Liver (tissue), 9 donors: Measurements from ENCODE around the gene PHC3. TPM values are rescaled to one million over a fixed set of nuclear protein-coding genes. Genes with fewer than 3 reads are reported as not detected.

Experiments
- DNase-seq: peaks from one replicate; pipeline ENCODE4 v3.0.0-alpha.2; 2017; ENCODE audit warnings: low spot score
- H3K27ac ChIP-seq, 2 donors: one replicate each; pipeline ENCODE4 v1.7.0; 2013; ENCODE audit warnings: inconsistent platforms in 2 of 2, low read length in 2 of 2, control low read depth in 1 of 2, low read depth in 1 of 2, mild to moderate bottlenecking in 1 of 2
- H3K27me3 ChIP-seq, 4 donors: one replicate each; pipeline versions ENCODE4 v1.6.1 to v1.7.0; 2013; ENCODE audit warnings: low read length in 3 of 4, inconsistent platforms in 1 of 4, mild to moderate bottlenecking in 1 of 4, moderate library complexity in 1 of 4; ENCODE audit not compliant: control insufficient read depth in 4 of 4, insufficient read depth in 4 of 4
- H3K36me3 ChIP-seq, 4 donors: one replicate each; pipeline versions ENCODE4 v1.6.1 to v1.7.0; 2013; ENCODE audit warnings: low read length in 3 of 4, mild to moderate bottlenecking in 3 of 4, low read depth in 1 of 4, moderate library complexity in 1 of 4; ENCODE audit not compliant: control insufficient read depth in 4 of 4, insufficient read depth in 3 of 4
- H3K4me1 ChIP-seq, 4 donors: one replicate each; pipeline versions ENCODE4 v1.6.1 to v1.7.0; 2013; ENCODE audit warnings: low read length in 3 of 4, mild to moderate bottlenecking in 3 of 4, moderate library complexity in 1 of 4; ENCODE audit not compliant: control insufficient read depth in 4 of 4, insufficient read depth in 4 of 4
- H3K4me3 ChIP-seq, 3 donors: one replicate each; pipeline versions ENCODE4 v1.6.1 to v1.7.0; 2013; ENCODE audit warnings: low read length in 3 of 3, control low read depth in 1 of 3, low read depth in 1 of 3, mild to moderate bottlenecking in 1 of 3
- H3K9ac ChIP-seq, 2 donors: one replicate each; pipeline ENCODE4 v1.7.0; 2013; ENCODE audit warnings: low read length in 2 of 2, mild to moderate bottlenecking in 2 of 2, moderate library complexity in 2 of 2, control low read depth in 1 of 2, low read depth in 1 of 2
- H3K9me3 ChIP-seq, 4 donors: one replicate each; pipeline versions ENCODE4 v1.6.1 to v1.7.0; 2013; ENCODE audit warnings: low read length in 3 of 4; ENCODE audit not compliant: control insufficient read depth in 4 of 4
- CTCF ChIP-seq: fragments of 150-350 bp; IDR thresholded peaks from 2 replicates; pipeline ENCODE4 v1.5.1; 2017; ENCODE audit warnings: improper control_type of control experiment, low read depth, low read length; ENCODE audit not compliant: missing input control
- EGR1 ChIP-seq, 2 donors: IDR thresholded peaks; 2 replicates each; pipeline ENCODE4 v1.6.1; 2016 to 2018; ENCODE audit warnings: antibody characterized with exemption in 2 of 2, low read depth in 2 of 2
- FOXA1 ChIP-seq: IDR thresholded peaks from 2 replicates; pipeline ENCODE4 v1.6.1; 2016; ENCODE audit warnings: antibody characterized with exemption
- FOXA2 ChIP-seq: IDR thresholded peaks from 2 replicates; pipeline ENCODE4 v1.6.1; 2016; ENCODE audit warnings: antibody characterized with exemption
- GABPA ChIP-seq, 2 donors: IDR thresholded peaks in 1 of 2; conservative IDR thresholded peaks in 1 of 2; 2 replicates each; pipeline ENCODE4 v1.6.1; 2016; ENCODE audit warnings: antibody characterized with exemption in 2 of 2, mild to moderate bottlenecking in 1 of 2, moderate library complexity in 1 of 2
- HNF4A ChIP-seq, 2 donors: conservative IDR thresholded peaks; 2 replicates each; pipeline ENCODE4 v1.6.1; 2016; ENCODE audit warnings: antibody characterized with exemption in 2 of 2, mild to moderate bottlenecking in 2 of 2
- HNF4G ChIP-seq: IDR thresholded peaks from 2 replicates; pipeline ENCODE4 v1.6.1; 2016; ENCODE audit warnings: antibody characterized with exemption
- JUND ChIP-seq, 2 donors: IDR thresholded peaks; 2 replicates each; pipeline ENCODE4 v1.6.1; 2016; ENCODE audit warnings: antibody characterized with exemption in 2 of 2
- NR2F2 ChIP-seq: IDR thresholded peaks from 2 replicates; pipeline ENCODE4 v1.6.1; 2016; ENCODE audit warnings: antibody characterized with exemption
- RAD21 ChIP-seq, 2 donors: IDR thresholded peaks; 2 replicates each; pipeline ENCODE4 v1.6.1; 2016; ENCODE audit warnings: antibody characterized with exemption in 2 of 2, mild to moderate bottlenecking in 2 of 2
- REST ChIP-seq: IDR thresholded peaks from 2 replicates; pipeline ENCODE4 v1.6.1; 2016; ENCODE audit warnings: antibody characterized with exemption, mild to moderate bottlenecking
- RXRA ChIP-seq, 2 donors: IDR thresholded peaks; 2 replicates each; pipeline ENCODE4 v1.6.1; 2017 to 2018; ENCODE audit warnings: antibody characterized with exemption in 2 of 2, mild to moderate bottlenecking in 1 of 2
- SP1 ChIP-seq: IDR thresholded peaks from 2 replicates; pipeline ENCODE4 v1.6.1; 2018; ENCODE audit warnings: antibody characterized with exemption, mild to moderate bottlenecking
- TAF1 ChIP-seq: conservative IDR thresholded peaks from 2 replicates; pipeline ENCODE4 v1.6.1; 2016; ENCODE audit warnings: antibody characterized with exemption, mild to moderate bottlenecking
- YY1 ChIP-seq: IDR thresholded peaks from 2 replicates; pipeline ENCODE4 v1.6.1; 2016; ENCODE audit warnings: antibody characterized with exemption, mild to moderate bottlenecking
- ZBTB33 ChIP-seq: IDR thresholded peaks from 2 replicates; pipeline ENCODE4 v1.6.1; 2016; ENCODE audit warnings: antibody characterized with exemption
- WGBS: extraction: QIAGEN DNeasy Blood & Tissue Kit; methylation state at CpG from one replicate; pipeline ENCODE4 v1.1.7; 2013; 5-methylcytosine and 5-hydroxymethylcytosine counted together
- polyA plus RNA-seq, 2 donors: library from polyadenylated mRNA; stranded (reverse) in 1 of 2; unstranded in 1 of 2; fragments of 200-250 nt in 1 of 2; fragments of >200 nt in 1 of 2; fragmentation: Nextera tagmentation in 1 of 2; extraction: Ambion mirVana in 1 of 2; gene quantifications; one replicate each; pipeline versions ENCODE4 v1.2.1 to v1.2.3, GENCODE V29; 2013 to 2015
- total RNA-seq, 2 donors: library from RNA; depleted of rRNA; stranded (reverse); fragments of >200 nt; gene quantifications; one replicate each; pipeline ENCODE4 v1.2.3, GENCODE V29; 2014
- TF ChIP-seq, protein P1 (sequence below): IDR thresholded peaks from 2 replicates; pipeline ENCODE4 v1.6.1; 2016; ENCODE audit warnings: antibody characterized with exemption
- TF ChIP-seq, protein P2 (sequence below): IDR thresholded peaks from 2 replicates; pipeline ENCODE4 v1.6.1; 2016; ENCODE audit warnings: antibody characterized with exemption
- donor health status: healthy.
- donor health status: healthy.
- donor health status: healthy.
- donor health status: healthy.
- donor health status: healthy.

The PHC3 gene
- total and polyA plus RNA-seq, 4 donors: 3.9 to 44.7 (median 24.2) TPM

GRCh38 chr3:170080605-170081004 lies 100.9 kb downstream of the PHC3 start:
- Histone ChIP-seq H3K4me3 (no peak overlapping the region), H3K9ac (no peak overlapping the region), H3K27me3 (no peaks in the 10 kb centered on the region), H3K27ac (no peak overlapping the region), H3K4me1 (no peaks in the 10 kb centered on the region), H3K9me3 (no peaks in the 10 kb centered on the region), H3K36me3 (peaks cover 7 to 15% (median 9%) of the 10 kb centered on the region in 4 donors)
- WGBS: 96% methylated on average over 4 of the region's 4 CpGs
- DNase-seq: no peak
- TF ChIP-seq, protein P1, sequence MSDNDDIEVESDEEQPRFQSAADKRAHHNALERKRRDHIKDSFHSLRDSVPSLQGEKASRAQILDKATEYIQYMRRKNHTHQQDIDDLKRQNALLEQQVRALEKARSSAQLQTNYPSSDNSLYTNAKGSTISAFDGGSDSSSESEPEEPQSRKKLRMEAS: no peak
- no peak for TF ChIP-seq YY1
- no peak for TF ChIP-seq HNF4A (conservative IDR thresholded peaks at IDR 0.05)
- TF ChIP-seq JUND (IDR thresholded peaks at IDR 0.05): no peak
- no peak for TF ChIP-seq EGR1 (IDR thresholded peaks at IDR 0.05; ENCODE audit: low read depth in 2 of 2)
- no peak for TF ChIP-seq GABPA (IDR thresholded peaks at IDR 0.05 in 1 of 2, conservative IDR thresholded peaks at IDR 0.05 in 1 of 2)
- TF ChIP-seq TAF1: no peak
- no peak for TF ChIP-seq CTCF
- TF ChIP-seq, protein P2, sequence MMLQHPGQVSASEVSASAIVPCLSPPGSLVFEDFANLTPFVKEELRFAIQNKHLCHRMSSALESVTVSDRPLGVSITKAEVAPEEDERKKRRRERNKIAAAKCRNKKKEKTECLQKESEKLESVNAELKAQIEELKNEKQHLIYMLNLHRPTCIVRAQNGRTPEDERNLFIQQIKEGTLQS: no peak
- no peak for TF ChIP-seq SP1
- TF ChIP-seq RXRA (IDR thresholded peaks at IDR 0.05): no peak
- no peak for TF ChIP-seq HNF4G
- no peak for TF ChIP-seq FOXA1
- TF ChIP-seq NR2F2: no peak
- TF ChIP-seq ZBTB33: no peak
- TF ChIP-seq REST: no peak
- no peak for TF ChIP-seq FOXA2
- no peak for TF ChIP-seq RAD21 (IDR thresholded peaks at IDR 0.05)
